EL (cell line): ENCODE results near the gene CFAP77.

ENCODE experiments used
- DNase-seq: peaks from one replicate; pipeline ENCODE4 v3.0.0-alpha.2; 2016

CFAP77 gene

GRCh38 chr9:132410642-132411041 lies 631 bp downstream of the CFAP77 start:
- DNase-seq: no peak

- DNase-seq: peak; percentile 34
Measured at GRCh38 chr9:132411091-132411508, 1.1 kb downstream of the CFAP77 start.

GRCh38 chr9:132412089-132412488 lies 2.1 kb downstream of the CFAP77 start:
- peak; percentile 31 for DNase-seq

- no peak for DNase-seq
Measured at GRCh38 chr9:132413926-132414325, 3.9 kb downstream of the CFAP77 start.

- DNase-seq: no peak
Measured at GRCh38 chr9:132414731-132415130, 4.7 kb downstream of the CFAP77 start.

- no peak for DNase-seq
Measured at GRCh38 chr9:132415181-132415580, 5.2 kb downstream of the CFAP77 start.

- no peak for DNase-seq
Measured at GRCh38 chr9:132418726-132419363, 8.8 kb downstream of the CFAP77 start.

GRCh38 chr9:132422574-132422973 lies 12.6 kb downstream of the CFAP77 start:
- DNase-seq: no peak

GRCh38 chr9:132423503-132423902 lies 13.5 kb downstream of the CFAP77 start:
- DNase-seq: no peak

GRCh38 chr9:132424857-132425674 lies 15.1 kb downstream of the CFAP77 start:
- DNase-seq: no peak

GRCh38 chr9:132425675-132426062 lies 15.7 kb downstream of the CFAP77 start:
- DNase-seq: no peak

- DNase-seq: no peak
Measured at GRCh38 chr9:132426639-132427414, 16.8 kb downstream of the CFAP77 start.

- no peak for DNase-seq
Measured at GRCh38 chr9:132430998-132431397, 21.0 kb downstream of the CFAP77 start.

- DNase-seq: no peak
Measured at GRCh38 chr9:132434881-132435280, 24.9 kb downstream of the CFAP77 start.

GRCh38 chr9:132439153-132439552 lies 29.1 kb downstream of the CFAP77 start:
- DNase-seq: no peak

- no peak for DNase-seq
Measured at GRCh38 chr9:132440735-132441134, 30.7 kb downstream of the CFAP77 start.

- no peak for DNase-seq
Measured at GRCh38 chr9:132441404-132441803, 31.4 kb downstream of the CFAP77 start.

- no peak for DNase-seq
Measured at GRCh38 chr9:132443951-132444607, 34.1 kb downstream of the CFAP77 start.

- DNase-seq: no peak
Measured at GRCh38 chr9:132446887-132447286, 36.9 kb downstream of the CFAP77 start.

GRCh38 chr9:132447346-132447745 lies 37.3 kb downstream of the CFAP77 start:
- DNase-seq: no peak

GRCh38 chr9:132447902-132448301 lies 37.9 kb downstream of the CFAP77 start:
- DNase-seq: no peak

- no peak for DNase-seq
Measured at GRCh38 chr9:132451276-132451675, 41.3 kb downstream of the CFAP77 start.

GRCh38 chr9:132456241-132456640 lies 46.2 kb downstream of the CFAP77 start:
- DNase-seq: no peak
